ENCODE measurements around the gene TACSTD2. TPM values are rescaled to one million over a fixed set of nuclear protein-coding genes. Genes with fewer than 3 reads are reported as not detected.

Gene TACSTD2
- total RNA-seq, 3 donors from 2014 or later = 1.1 to 335 (median 230) TPM

DNA sequence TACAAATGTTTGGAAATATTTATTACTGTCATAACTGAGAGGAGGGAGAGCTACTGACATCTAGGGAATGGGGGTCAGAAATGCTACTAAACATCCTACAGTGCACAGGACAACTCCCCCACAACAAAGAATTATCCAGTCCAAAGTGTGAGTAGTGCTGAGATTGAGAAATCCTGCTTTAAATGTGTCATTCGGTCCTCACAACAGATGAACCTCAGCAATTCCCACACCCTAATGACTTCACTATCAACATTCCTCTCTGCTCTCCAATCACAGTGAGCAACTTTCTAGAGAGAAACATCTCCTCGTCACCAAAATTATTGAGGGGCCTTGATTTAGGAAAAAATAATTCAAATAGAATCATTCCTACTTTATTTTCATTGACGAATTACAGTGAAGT lies 48.5 kb downstream of the TACSTD2 start:
- H3K9me3 ChIP-seq = no peaks in the 10 kb centered on the region
- TF ChIP-seq CTCF (IDR thresholded peaks at IDR 0.05) = no peak
- TF ChIP-seq POLR2A (IDR thresholded peaks at IDR 0.05) = no peak
- no peak for TF ChIP-seq POLR2AphosphoS5 (IDR thresholded peaks at IDR 0.05)
- H3K27ac ChIP-seq = no peak overlapping the region
- intact Hi-C loops (cut with DNase I; ENCODE audit: low total_unique reads) = no loop called here
- no peak for DNase-seq (ENCODE audit: low spot score in 2 of 2)
- H3K4me3 ChIP-seq = no peak overlapping the region
- H3K27me3 ChIP-seq = no peaks in the 10 kb centered on the region
- no peaks in the 10 kb centered on the region for H3K4me1 ChIP-seq
- no peaks in the 10 kb centered on the region for H3K36me3 ChIP-seq

Other genes with a start within 250 kb of the TACSTD2 start
- 10 to 100 TPM; 26.4 to 79.8 (median 48.2) TPM for gene OMA1, start 30.5 kb downstream of the TACSTD2 start, total RNA-seq
- gene MYSM1, start 122.8 kb upstream of the TACSTD2 start, total RNA-seq = 10 to 100 TPM; 24.8 to 54.0 (median 52.4) TPM
- 100 to 1,000 TPM; 119 to 880 (median 379) TPM for gene JUN, start 206.8 kb upstream of the TACSTD2 start, total RNA-seq